Nephron (organoid): ENCODE results near the gene NFAT5.

Experiments used
- H3K27ac Mint-ChIP-seq, 3 experiments: 2 replicates each; pipeline ENCODE4 v1.8.0; 2020; ENCODE audit warnings: mixed read lengths in 3 of 3, mild to moderate bottlenecking in 2 of 3, moderate library complexity in 1 of 3
- H3K27me3 Mint-ChIP-seq: 2 replicates; pipeline ENCODE4 v1.8.0; 2021; ENCODE audit warnings: low read depth, mild to moderate bottlenecking, moderate library complexity, mixed read lengths
- H3K36me3 Mint-ChIP-seq: 2 replicates; pipeline ENCODE4 v1.8.0; 2020; ENCODE audit warnings: low read depth, mixed read lengths
- H3K4me1 Mint-ChIP-seq: 2 replicates; pipeline ENCODE4 v1.8.0; 2020; ENCODE audit warnings: mixed read lengths
- H3K4me3 Mint-ChIP-seq, 3 experiments: 2 replicates each; pipeline ENCODE4 v1.8.0; 2020; ENCODE audit warnings: mild to moderate bottlenecking in 3 of 3, mixed read lengths in 3 of 3, moderate library complexity in 2 of 3
- H3K9me3 Mint-ChIP-seq: 2 replicates; pipeline ENCODE4 v1.8.0; 2020; ENCODE audit warnings: mixed read lengths
- CTCF ChIP-seq, 3 experiments: fragments of 200-600 bp; sonication (generic); IDR thresholded peaks; one replicate each; pipeline ENCODE4 v1.5.0; 2021; ENCODE audit warnings: antibody characterized with exemption in 3 of 3; ENCODE audit not compliant: unreplicated experiment in 3 of 3

NFAT5 gene

DNA sequence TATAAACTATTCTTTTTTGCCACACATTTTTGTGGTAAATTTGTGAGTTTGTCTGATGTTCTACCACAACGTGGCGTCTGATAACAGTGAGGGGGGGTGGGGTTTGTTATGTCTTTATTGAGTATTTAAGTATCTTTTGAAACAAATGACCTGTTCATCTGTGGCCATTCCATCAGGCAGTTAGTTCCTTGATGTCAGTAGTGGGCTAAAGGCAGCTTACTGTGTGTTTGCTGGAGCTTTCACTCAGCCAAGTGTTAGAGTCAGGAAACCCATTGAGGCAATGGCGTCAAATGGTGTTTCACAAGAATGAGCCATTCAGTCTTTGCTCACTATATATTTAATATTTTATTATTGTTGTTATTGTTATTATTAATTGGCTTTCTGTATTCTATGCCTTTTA, 132.6 kb downstream of the NFAT5 start:
- H3K36me3 Mint-ChIP-seq = peaks cover 39% of the 10 kb centered on the region
- no peak overlapping the region for H3K4me3 Mint-ChIP-seq
- no peaks in the 10 kb centered on the region for H3K9me3 Mint-ChIP-seq
- peaks cover 4% of the 10 kb centered on the region for H3K4me1 Mint-ChIP-seq
- no peak overlapping the region for H3K27ac Mint-ChIP-seq
- H3K27me3 Mint-ChIP-seq = no peaks in the 10 kb centered on the region
- TF ChIP-seq CTCF (IDR thresholded peaks at IDR 0.05; ENCODE audit: unreplicated experiment in 3 of 3) = no peak

DNA sequence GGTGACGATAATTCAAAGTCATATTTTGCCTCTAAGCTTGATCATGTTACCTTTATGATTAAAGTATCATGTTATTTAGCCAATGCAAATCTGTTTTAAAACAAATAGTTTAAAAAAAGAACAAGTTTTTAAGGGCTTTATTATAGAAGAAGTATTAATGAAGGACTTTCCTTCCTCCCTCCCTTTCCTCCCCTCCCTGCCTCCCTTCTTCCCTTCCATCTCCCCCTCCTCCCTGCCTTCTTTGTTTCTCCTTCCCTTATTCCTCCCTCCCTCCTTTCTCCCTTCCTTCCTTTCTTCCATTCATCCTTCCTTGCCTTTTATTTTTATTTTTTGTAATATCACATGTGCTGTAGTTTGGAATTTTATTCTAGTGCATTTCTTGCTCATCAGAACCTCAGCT, 134.1 kb downstream of the NFAT5 start:
- H3K27me3 Mint-ChIP-seq = no peaks in the 10 kb centered on the region
- no peaks in the 10 kb centered on the region for H3K9me3 Mint-ChIP-seq
- H3K27ac Mint-ChIP-seq = peak overlapping the region; percentile 39 to 80 (median 74)
- no peak for TF ChIP-seq CTCF (IDR thresholded peaks at IDR 0.05; ENCODE audit: unreplicated experiment in 3 of 3)
- peaks cover 4% of the 10 kb centered on the region for H3K4me1 Mint-ChIP-seq
- no peak overlapping the region for H3K4me3 Mint-ChIP-seq
- peaks cover 36% of the 10 kb centered on the region for H3K36me3 Mint-ChIP-seq

- no peak for TF ChIP-seq CTCF (IDR thresholded peaks at IDR 0.05; ENCODE audit: unreplicated experiment in 3 of 3)
- Mint-ChIP-seq H3K4me3 (no peak overlapping the region), H3K9me3 (no peaks in the 10 kb centered on the region), H3K4me1 (no peaks in the 10 kb centered on the region), H3K36me3 (peaks cover 25% of the 10 kb centered on the region), H3K27me3 (no peaks in the 10 kb centered on the region), H3K27ac (peak overlapping the region in 1 of 3 experiments; percentile 18)
Observed at GRCh38 chr16:69701452-69701851, 135.7 kb downstream of the NFAT5 start.

DNA sequence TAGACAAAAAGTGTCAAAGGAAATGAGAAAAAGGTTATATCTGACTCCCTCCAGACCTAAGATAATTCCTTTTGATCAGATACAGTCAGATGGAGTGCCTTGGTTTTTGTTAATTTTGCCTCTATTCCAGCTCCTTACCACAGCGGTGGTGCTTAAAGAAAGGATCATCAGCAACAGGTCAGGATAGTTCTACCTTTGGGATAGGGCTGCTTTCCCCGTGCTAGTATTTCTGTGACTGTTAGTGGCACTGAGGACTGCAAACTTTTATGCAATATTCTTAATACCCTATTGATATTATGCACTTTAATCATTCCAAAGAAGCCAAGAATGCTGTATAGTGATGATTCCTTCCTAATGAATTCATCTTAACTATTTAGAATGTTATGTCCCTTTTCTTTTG, 136.1 kb downstream of the NFAT5 start:
- H3K27ac Mint-ChIP-seq = peak overlapping the region in 1 of 3 experiments; percentile 28
- H3K36me3 Mint-ChIP-seq = peaks cover 25% of the 10 kb centered on the region
- TF ChIP-seq CTCF (IDR thresholded peaks at IDR 0.05; ENCODE audit: unreplicated experiment in 3 of 3) = no peak
- H3K4me3 Mint-ChIP-seq = no peak overlapping the region
- no peaks in the 10 kb centered on the region for H3K9me3 Mint-ChIP-seq
- no peaks in the 10 kb centered on the region for H3K27me3 Mint-ChIP-seq
- no peaks in the 10 kb centered on the region for H3K4me1 Mint-ChIP-seq

- TF ChIP-seq CTCF (IDR thresholded peaks at IDR 0.05; ENCODE audit: unreplicated experiment in 3 of 3) = no peak
- H3K4me3 Mint-ChIP-seq = no peak overlapping the region
- no peaks in the 10 kb centered on the region for H3K27me3 Mint-ChIP-seq
- H3K27ac Mint-ChIP-seq = peak overlapping the region; percentile 22 to 59 (median 45)
- H3K9me3 Mint-ChIP-seq = no peaks in the 10 kb centered on the region
- H3K36me3 Mint-ChIP-seq = peaks cover 28% of the 10 kb centered on the region
- H3K4me1 Mint-ChIP-seq = no peaks in the 10 kb centered on the region
Observed at GRCh38 chr16:69703638-69704037, 137.9 kb downstream of the NFAT5 start.

- Mint-ChIP-seq H3K4me1 (peaks cover 10% of the 10 kb centered on the region), H3K9me3 (no peaks in the 10 kb centered on the region), H3K27ac (peak overlapping the region; percentile 41 to 86 (median 67)), H3K4me3 (no peak overlapping the region), H3K36me3 (peaks cover 35% of the 10 kb centered on the region), H3K27me3 (no peaks in the 10 kb centered on the region)
- no peak for TF ChIP-seq CTCF (IDR thresholded peaks at IDR 0.05; ENCODE audit: unreplicated experiment in 3 of 3)
Observed at GRCh38 chr16:69706256-69706974, 140.6 kb downstream of the NFAT5 start.
